Right atrium auricular region (tissue), 2 donors: Measurements from ENCODE around the gene ZFAND3. TPM values are rescaled to one million over a fixed set of nuclear protein-coding genes. Genes with fewer than 3 reads are reported as not detected.

Experiments
- DNase-seq: peaks from one replicate; pipeline ENCODE4 v3.0.0-alpha.2; 2019; ENCODE audit warnings: low spot score
- H3K27ac ChIP-seq, 2 donors: fragments of 200-600 bp; sonication (generic); 1 replicate in 1 of 2; 2 replicates in 1 of 2; pipeline ENCODE4 v1.5.1; 2016 to 2019
- H3K27me3 ChIP-seq, 2 donors: fragments of 200-600 bp; sonication (generic); one replicate each; pipeline versions ENCODE4 v1.5.1 to v1.6.0; 2017 to 2019
- H3K36me3 ChIP-seq: fragments of 200-600 bp; sonication (generic); one replicate; pipeline ENCODE4 v1.5.1; 2016
- H3K4me1 ChIP-seq, 2 donors: fragments of 200-600 bp; sonication (generic); one replicate each; pipeline versions ENCODE4 v1.5.1 to v1.6.0; 2017 to 2019
- H3K4me3 ChIP-seq, 2 donors: fragments of 200-600 bp; sonication (generic); 1 replicate in 1 of 2; 2 replicates in 1 of 2; pipeline ENCODE4 v1.5.1; 2017 to 2019; ENCODE audit warnings: mild to moderate bottlenecking in 1 of 2, moderate library complexity in 1 of 2
- H3K9me3 ChIP-seq, 2 donors: fragments of 200-600 bp; sonication (generic); one replicate each; pipeline ENCODE4 v1.5.1; 2019
- CTCF ChIP-seq, 2 donors: fragments of 200-600 bp; sonication (generic); IDR thresholded peaks; one replicate each; pipeline ENCODE4 v1.5.1; 2019; ENCODE audit warnings: antibody characterized with exemption in 2 of 2
- total RNA-seq, 2 donors: library from RNA; depleted of rRNA; stranded (reverse); fragments of >200 nt; gene quantifications; one replicate each; pipeline ENCODE4 v1.1.0, GENCODE V29; 2016

ZFAND3 gene
- total RNA-seq, 2 donors from 2014 or later = 36.7 to 40.0 TPM

- DNase-seq = no peak
- no peaks in the 10 kb centered on the region for H3K27me3 ChIP-seq
- H3K4me1 ChIP-seq = peaks cover 0 to 15% of the 10 kb centered on the region in 2 donors
- no peaks in the 10 kb centered on the region for H3K9me3 ChIP-seq
- TF ChIP-seq CTCF (IDR thresholded peaks at IDR 0.05) = no peak
- H3K27ac ChIP-seq = no peak overlapping the region
- no peaks in the 10 kb centered on the region for H3K36me3 ChIP-seq
- H3K4me3 ChIP-seq = no peak overlapping the region
Observed at GRCh38 chr6:38088829-38089228, 269.3 kb downstream of the ZFAND3 start.

- Histone ChIP-seq H3K4me3 (no peak overlapping the region), H3K4me1 (peaks cover 0 to 15% of the 10 kb centered on the region in 2 donors), H3K27ac (no peak overlapping the region), H3K36me3 (no peaks in the 10 kb centered on the region), H3K27me3 (no peaks in the 10 kb centered on the region), H3K9me3 (no peaks in the 10 kb centered on the region)
- no peak for DNase-seq
- no peak for TF ChIP-seq CTCF (IDR thresholded peaks at IDR 0.05)
Observed at GRCh38 chr6:38091613-38092012, 272.1 kb downstream of the ZFAND3 start.

- H3K9me3 ChIP-seq = no peaks in the 10 kb centered on the region
- H3K27me3 ChIP-seq = no peaks in the 10 kb centered on the region
- TF ChIP-seq CTCF (IDR thresholded peaks at IDR 0.05) = no peak
- H3K4me3 ChIP-seq = no peak overlapping the region
- H3K4me1 ChIP-seq = peaks cover 0 to 15% of the 10 kb centered on the region in 2 donors
- H3K27ac ChIP-seq = no peak overlapping the region
- DNase-seq = no peak
- no peaks in the 10 kb centered on the region for H3K36me3 ChIP-seq
Observed at GRCh38 chr6:38092465-38092864, 272.9 kb downstream of the ZFAND3 start.

GRCh38 chr6:38092964-38093363 lies 273.4 kb downstream of the ZFAND3 start:
- H3K27ac ChIP-seq = no peak overlapping the region
- TF ChIP-seq CTCF (IDR thresholded peaks at IDR 0.05) = no peak
- DNase-seq = no peak

GRCh38 chr6:38095054-38095453 lies 275.5 kb downstream of the ZFAND3 start:
- DNase-seq = no peak
- no peaks in the 10 kb centered on the region for H3K27me3 ChIP-seq
- H3K27ac ChIP-seq = no peak overlapping the region
- no peaks in the 10 kb centered on the region for H3K9me3 ChIP-seq
- no peak overlapping the region for H3K4me3 ChIP-seq
- no peak for TF ChIP-seq CTCF (IDR thresholded peaks at IDR 0.05)
- H3K4me1 ChIP-seq = peaks cover 0 to 15% of the 10 kb centered on the region in 2 donors
- no peaks in the 10 kb centered on the region for H3K36me3 ChIP-seq

More at GRCh38 chr6:38092964-38093363, 273.4 kb downstream of the ZFAND3 start:
- Histone ChIP-seq H3K9me3 (no peaks in the 10 kb centered on the region), H3K4me1 (peaks cover 0 to 15% of the 10 kb centered on the region in 2 donors), H3K27me3 (no peaks in the 10 kb centered on the region), H3K4me3 (no peak overlapping the region), H3K36me3 (no peaks in the 10 kb centered on the region)

- Histone ChIP-seq H3K4me3 (no peak overlapping the region), H3K4me1 (no peaks in the 10 kb centered on the region), H3K27ac (no peak overlapping the region), H3K9me3 (no peaks in the 10 kb centered on the region), H3K36me3 (no peaks in the 10 kb centered on the region), H3K27me3 (no peaks in the 10 kb centered on the region)
- no peak for DNase-seq
- TF ChIP-seq CTCF (IDR thresholded peaks at IDR 0.05) = no peak
Observed at GRCh38 chr6:38099221-38099620, 279.7 kb downstream of the ZFAND3 start.
